ENCODE data around the gene TRERF1.

GRCh38 chr6:42341221-42341620 lies 110.5 kb downstream of the TRERF1 start:
- no peak for TF ChIP-seq CTCF (IDR thresholded peaks at IDR 0.05)
- TF ChIP-seq POLR2A (IDR thresholded peaks at IDR 0.05) = no peak

Data from lower leg skin (tissue), 3 donors.